Measurements from ENCODE around the gene JPT2. TPM values are rescaled to one million over a fixed set of nuclear protein-coding genes. Genes with fewer than 3 reads are reported as not detected.

Gene JPT2
- total RNA-seq, 1 experiment from 2014 or later: 113 TPM

GRCh38 chr16:1643521-1643920 is 34.6 kb upstream of the JPT2 start:
- peaks cover 8% of the 10 kb centered on the region; the same call in 1 of the 2 replicates for H3K79me2 ChIP-seq (ENCODE audit: insufficient read depth, low read length)
- H3K9me3 ChIP-seq (ENCODE audit: control insufficient read depth in 1 of 2, insufficient read depth in 1 of 2, low read depth in 1 of 2, low read length in 2 of 2): no peaks in the 10 kb centered on the region
- POLR2A ChIA-PET: no interaction called here
- intact Hi-C loops (cut with micrococcal nuclease): no loop called here
- ATAC-seq (no peak), DNase-seq (ENCODE audit: low read depth, low spot score) (no peak)
- no peak overlapping the region for H3K27ac ChIP-seq (ENCODE audit: low read depth, low read length)
- RAD21 ChIA-PET (ENCODE audit: low non-redundant PET in 1 of 2, low total read pairs in 2 of 2, uncharacterized antibody in 2 of 2, unreplicated experiment in 2 of 2): no interaction called here
- peaks cover 19 to 21% of the 10 kb centered on the region in 2 experiments for H3K36me3 ChIP-seq (ENCODE audit: control insufficient read depth in 1 of 2, insufficient read depth in 2 of 2, low read length in 2 of 2)
- no peak overlapping the region for H3K4me2 ChIP-seq (ENCODE audit: low read length)
- no TSS peak for BruUV-seq (replicated peaks)
- H3K4me1 ChIP-seq (ENCODE audit: control insufficient read depth in 1 of 2, insufficient read depth in 2 of 2, low read length in 2 of 2): peaks cover 7 to 12% of the 10 kb centered on the region in 2 experiments
- H3K27me3 ChIP-seq (ENCODE audit: insufficient read depth, low read length): no peaks in the 10 kb centered on the region
- H3K4me3 ChIP-seq (replicated peaks in 1 of 2; ENCODE audit: low read depth in 1 of 2, low read length in 2 of 2): no peak overlapping the region
- no peak overlapping the region for H3K9ac ChIP-seq (ENCODE audit: low read length)
- no peak for TF ChIP-seq REST (IDR thresholded peaks at IDR 0.05; ENCODE audit: low read depth)
- no peak for TF ChIP-seq YY1 (IDR thresholded peaks at IDR 0.05; ENCODE audit: extremely low read depth, insufficient replicate concordance, low read depth, low read length)
- TF ChIP-seq ZNF274 (IDR thresholded peaks at IDR 0.05; ENCODE audit: low read depth, low read length): no peak
- TF ChIP-seq SRF (IDR thresholded peaks at IDR 0.05; ENCODE audit: low read depth): no peak
- TF ChIP-seq ZFX (IDR thresholded peaks at IDR 0.05): no peak
- no peak for TF ChIP-seq ATF3 (IDR thresholded peaks at IDR 0.05)
- no peak for TF ChIP-seq JUND (IDR thresholded peaks at IDR 0.05)
- no peak for TF ChIP-seq CBX3 (IDR thresholded peaks at IDR 0.05; ENCODE audit: low read depth)
- TF ChIP-seq POLR2AphosphoS5 (IDR thresholded peaks at IDR 0.05; ENCODE audit: low read depth, low read length): no peak
- no peak for TF ChIP-seq CTCF (IDR thresholded peaks at IDR 0.05 in 2 of 3, conservative IDR thresholded peaks at IDR 0.05 in 1 of 3; ENCODE audit: borderline replicate concordance in 1 of 3, insufficient read depth in 1 of 3, low read depth in 2 of 3, low read length in 2 of 3)
- TF ChIP-seq EZH2 (IDR thresholded peaks at IDR 0.05): no peak
- TF ChIP-seq TCF7L2 (IDR thresholded peaks at IDR 0.05; ENCODE audit: borderline replicate concordance, extremely low read depth, insufficient read depth, insufficient read length): no peak
- no peak for TF ChIP-seq SIN3A (IDR thresholded peaks at IDR 0.05; ENCODE audit: low read depth)
- no peak for TF ChIP-seq EZH2phosphoT487 (IDR thresholded peaks at IDR 0.05; ENCODE audit: borderline replicate concordance)
- no peak for TF ChIP-seq MAX (IDR thresholded peaks at IDR 0.05)
- H4K20me1 ChIP-seq (ENCODE audit: insufficient read depth): no peaks in the 10 kb centered on the region
- H2AFZ ChIP-seq (ENCODE audit: low read depth, low read length, poor library complexity, severe bottlenecking): no peak overlapping the region
- CTCF ChIA-PET: no interaction called here
- no peaks in the 10 kb centered on the region for H3K9me2 ChIP-seq (ENCODE audit: insufficient read depth)

Data from HCT116 (cell line).